HG02981 (cell line): ENCODE data around the gene YKT6.

Experiments
- ATAC-seq: cut with Tn5 transposase; IDR thresholded peaks from one replicate; pipeline ENCODE4 v1.9.1; 2021; ENCODE audit warnings: mild to moderate bottlenecking, moderate library complexity; ENCODE audit not compliant: unreplicated experiment

The YKT6 gene

GRCh38 chr7:44200699-44201461 lies at the start of gene YKT6:
Gene YKT6, plus strand, starts transcription at chr7:44200978. Its CDS starts 158 bp downstream, at chr7:44201136.
- peak; percentile 99 for ATAC-seq

- ATAC-seq, result no peak
Measured at GRCh38 chr7:44151956-44152355, 48.8 kb upstream of the YKT6 start.

GRCh38 chr7:44152971-44153947 lies 47.5 kb upstream of the YKT6 start:
- no peak for ATAC-seq

- no peak for ATAC-seq
Measured at GRCh38 chr7:44153948-44154335, 46.8 kb upstream of the YKT6 start.

- no peak for ATAC-seq
Measured at GRCh38 chr7:44154703-44155102, 46.1 kb upstream of the YKT6 start.

- no peak for ATAC-seq
Measured at GRCh38 chr7:44155191-44156185, 45.3 kb upstream of the YKT6 start.

- no peak for ATAC-seq
Measured at GRCh38 chr7:44156453-44157010, 44.2 kb upstream of the YKT6 start.

- no peak for ATAC-seq
Measured at GRCh38 chr7:44157116-44158080, 43.4 kb upstream of the YKT6 start.

GRCh38 chr7:44158096-44158872 lies 42.5 kb upstream of the YKT6 start:
- ATAC-seq, result no peak

GRCh38 chr7:44158873-44159631 lies 41.7 kb upstream of the YKT6 start:
- no peak for ATAC-seq

- no peak for ATAC-seq
Measured at GRCh38 chr7:44159824-44160630, 40.8 kb upstream of the YKT6 start.

GRCh38 chr7:44161371-44161770 lies 39.4 kb upstream of the YKT6 start:
- ATAC-seq, result no peak

- ATAC-seq, result no peak
Measured at GRCh38 chr7:44162179-44162578, 38.6 kb upstream of the YKT6 start.

GRCh38 chr7:44162785-44163395 lies 37.9 kb upstream of the YKT6 start:
- ATAC-seq, result no peak

GRCh38 chr7:44163591-44163990 lies 37.2 kb upstream of the YKT6 start:
- no peak for ATAC-seq

GRCh38 chr7:44167920-44168319 lies 32.9 kb upstream of the YKT6 start:
- ATAC-seq, result no peak
